Panc1 (cell line): ENCODE results near the gene IDUA. TPM values are rescaled to one million over a fixed set of nuclear protein-coding genes. Genes with fewer than 3 reads are reported as not detected.
"Not testable (repeated sequence)": the region's sequence is repeated elsewhere in the genome, so short reads cannot be mapped to it uniquely, and the experiment has no call there.

ENCODE experiments used
- ATAC-seq: fragments of 200-7000 bp; cut with Tn5 transposase; 2 replicates; pipeline ENCODE4 v1.9.1; 2020; ENCODE audit warnings: mild to moderate bottlenecking, moderate library complexity
- Bru-seq: library from RNA; stranded (reverse); fragments of 400-500 nt; gene quantifications from one replicate; lab custom pipeline; 2021; lab: Mats Ljungman, UMichigan
- BruChase-seq, 2 experiments: library from RNA; stranded (reverse); fragments of 400-500 nt; gene quantifications; one replicate each; lab custom pipeline; 2021; lab: Mats Ljungman, UMichigan
- BruUV-seq: library from RNA; stranded (reverse); fragments of 400-500 nt; replicated peaks from 2 replicates; lab custom pipeline; 2021; lab: Mats Ljungman, UMichigan
- CTCF ChIA-PET: fragments of 300-600 bp; sonication (Branson Sonifier 250); formaldehyde crosslinking; loops from one replicate; lab custom pipeline; 2022; ENCODE audit warnings: antibody characterized with exemption; lab: Charles Lee
- POLR2A ChIA-PET: fragments of 300-600 bp; sonication (Branson Sonifier 250); formaldehyde crosslinking; loops from one replicate; lab custom pipeline; 2022; ENCODE audit warnings: antibody characterized with exemption; lab: Charles Lee
- DNase-seq: peaks from one replicate; pipeline ENCODE4 v3.0.0-alpha.2; 2010; ENCODE audit warnings: low read depth, low spot score
- H3K27ac ChIP-seq: 2 replicates; pipeline ENCODE4 v1.5.1; 2011; ENCODE audit warnings: mild to moderate bottlenecking, low read length, inconsistent platforms
- H3K27me3 ChIP-seq: fragments of 200-500 bp; sonication (Bioruptor generic); 2 replicates; pipeline ENCODE4 v1.6.0; 2014; ENCODE audit warnings: low read length, inconsistent platforms; ENCODE audit not compliant: control insufficient read depth, insufficient read depth
- H3K36me3 ChIP-seq: fragments of 200-500 bp; sonication (Bioruptor generic); 2 replicates; pipeline ENCODE4 v1.5.1; 2014; ENCODE audit warnings: inconsistent platforms, mild to moderate bottlenecking, low read length, moderate library complexity; ENCODE audit not compliant: control insufficient read depth, insufficient read depth
- H3K4me1 ChIP-seq: 2 replicates; pipeline ENCODE4 v1.5.1; 2011; ENCODE audit warnings: inconsistent platforms, mild to moderate bottlenecking, low read length, moderate library complexity; ENCODE audit not compliant: control insufficient read depth, insufficient read depth
- H3K4me3 ChIP-seq, 2 experiments: 2 replicates each; pipeline ENCODE4 v1.5.1; 2011 to 2012; ENCODE audit warnings: low read depth in 2 of 2, low read length in 2 of 2, mild to moderate bottlenecking in 2 of 2, inconsistent platforms in 1 of 2, moderate library complexity in 1 of 2
- H3K9me3 ChIP-seq: fragments of 200-500 bp; sonication (Bioruptor generic); 2 replicates; pipeline ENCODE4 v1.5.1; 2014; ENCODE audit warnings: low read depth, mild to moderate bottlenecking, inconsistent platforms, low read length, moderate library complexity; ENCODE audit not compliant: control insufficient read depth, insufficient read depth
- POLR2AphosphoS5 ChIP-seq: IDR thresholded peaks from 2 replicates; pipeline ENCODE4 v1.6.1; 2012; ENCODE audit warnings: mild to moderate bottlenecking, low read depth, low read length, moderate library complexity
- SIN3A ChIP-seq: IDR thresholded peaks from 2 replicates; pipeline ENCODE4 v1.6.1; 2012; ENCODE audit warnings: low read depth, mild to moderate bottlenecking, low read length, moderate library complexity, borderline replicate concordance; ENCODE audit not compliant: insufficient read depth
- TCF7L2 ChIP-seq: IDR thresholded peaks from 2 replicates; pipeline ENCODE4 v1.6.1; 2011; ENCODE audit warnings: mild to moderate bottlenecking, low read depth, low read length, inconsistent platforms
- in situ Hi-C: cut with HindIII; loops from 2 replicates; pipeline ENCODE4 v1.10.0; 2016; ENCODE audit warnings: low sequenced_read_pairs, low pct_unique_long_range_greater_than_20kb
- intact Hi-C: fragments of 100-400 bp; cut with micrococcal nuclease; formaldehyde crosslinking; loops from one replicate; pipeline ENCODE4 v1.10.0; 2022; ENCODE audit not compliant: unreplicated experiment
- long read RNA-seq: library from polyadenylated mRNA; unstranded; transcript quantifications from one replicate; pipeline ENCODE4 v2.0.0, GENCODE V29; 2021; ENCODE audit not compliant: unreplicated experiment
- polyA plus RNA-seq: library from polyadenylated mRNA; unstranded; fragments of >200 nt; gene quantifications from one replicate; pipeline ENCODE4 v1.2.1, GENCODE V29; 2012; ENCODE audit warnings: missing spikeins; ENCODE audit not compliant: insufficient read length
- total RNA-seq: library from RNA; stranded (reverse); gene quantifications from one replicate; pipeline ENCODE4 v1.2.1, GENCODE V29; 2021; ENCODE audit not compliant: unreplicated experiment
- TF ChIP-seq, protein P1 (sequence below): fragments of 450-650 bp; IDR thresholded peaks from 2 replicates; pipeline ENCODE4 v1.5.1; 2017; ENCODE audit warnings: mild to moderate bottlenecking
- TF ChIP-seq, protein P2 (sequence below), 2 experiments: IDR thresholded peaks; 2 replicates each; pipeline ENCODE4 v1.6.1; 2011 to 2012; ENCODE audit warnings: low read depth in 2 of 2, control low read depth in 1 of 2, low read length in 1 of 2, mild to moderate bottlenecking in 1 of 2, moderate library complexity in 1 of 2; ENCODE audit not compliant: insufficient read depth in 1 of 2

IDUA gene
- total RNA-seq (30.6 TPM), Bru-seq, nascent RNA (percentile 43 among the genes with signal in this experiment), BruChase-seq, experiment 1, labeled RNA remaining after a 2-hour chase (percentile 47 among the genes with signal in this experiment), BruChase-seq, experiment 2, labeled RNA remaining after a 6-hour chase (percentile 57 among the genes with signal in this experiment)
- polyA plus RNA-seq: 28.5 TPM
- long read RNA-seq, transcript IDUA-201 (14 exons, 2,163 nt): major isoform, 6 of 50 reads
- long read RNA-seq, partial matches to known transcripts: 23 of 50 reads
- long read RNA-seq, other reads (novel, unspliced or antisense): 21 of 50 reads

DNA sequence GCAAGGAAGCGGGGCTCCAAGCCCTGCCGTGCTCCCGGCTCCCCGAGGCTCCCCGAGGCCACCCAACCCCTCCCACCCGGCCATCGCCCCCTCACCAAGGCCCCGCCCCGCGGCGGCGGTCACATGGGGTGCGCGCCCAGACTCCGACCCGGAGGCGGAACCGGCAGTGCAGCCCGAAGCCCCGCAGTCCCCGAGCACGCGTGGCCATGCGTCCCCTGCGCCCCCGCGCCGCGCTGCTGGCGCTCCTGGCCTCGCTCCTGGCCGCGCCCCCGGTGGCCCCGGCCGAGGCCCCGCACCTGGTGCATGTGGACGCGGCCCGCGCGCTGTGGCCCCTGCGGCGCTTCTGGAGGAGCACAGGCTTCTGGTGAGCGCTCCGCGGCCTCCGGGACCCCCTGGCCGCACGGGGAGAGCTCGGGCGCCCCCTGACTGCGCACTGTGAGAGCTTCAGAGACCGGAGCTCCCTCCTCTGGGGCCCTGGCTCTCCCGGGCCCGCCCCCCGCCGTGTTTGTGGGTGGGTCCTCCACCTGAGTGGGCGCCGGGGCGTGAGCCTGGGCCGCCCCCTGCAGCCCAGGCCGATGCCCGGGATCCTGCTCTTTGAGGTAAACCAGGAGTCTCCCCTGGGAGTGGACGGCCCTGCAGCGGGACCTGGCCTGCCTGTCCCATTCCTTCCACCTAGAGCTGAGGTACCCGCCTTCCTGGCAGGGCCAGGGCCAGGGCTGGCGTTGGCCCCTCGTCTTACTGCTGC is at the start of gene IDUA:
Gene IDUA (plus strand): TSS at position 166 of the 745 bp plus-strand sequence. CDS start 41 bp downstream, at position 207.
- Histone ChIP-seq H3K9me3 (no peaks in the 10 kb centered on the region), H3K4me3 (peak within 1 kb of the TSS; percentile 61 to 67), H3K27me3 (no peaks in the 10 kb centered on the region), H3K36me3 (no peaks in the 10 kb centered on the region), H3K4me1 (peaks cover 5% of the 10 kb centered on the region), H3K27ac (peak within 1 kb of the TSS; percentile 72)
- BruUV-seq: no TSS peak
- ATAC-seq (peak; percentile 83), DNase-seq (no peak)
- in situ Hi-C loops (no loop called here), intact Hi-C loops (no loop called here)
- POLR2A ChIA-PET: interaction anchor here (0.5 to 1.2 kb wide), 2 partner anchors 24 to 57 kb away, joined by 5 to 10 read pairs; partner anchors contain the start of gene FGFRL1
- no peak for TF ChIP-seq POLR2AphosphoS5
- TF ChIP-seq, protein P1, sequence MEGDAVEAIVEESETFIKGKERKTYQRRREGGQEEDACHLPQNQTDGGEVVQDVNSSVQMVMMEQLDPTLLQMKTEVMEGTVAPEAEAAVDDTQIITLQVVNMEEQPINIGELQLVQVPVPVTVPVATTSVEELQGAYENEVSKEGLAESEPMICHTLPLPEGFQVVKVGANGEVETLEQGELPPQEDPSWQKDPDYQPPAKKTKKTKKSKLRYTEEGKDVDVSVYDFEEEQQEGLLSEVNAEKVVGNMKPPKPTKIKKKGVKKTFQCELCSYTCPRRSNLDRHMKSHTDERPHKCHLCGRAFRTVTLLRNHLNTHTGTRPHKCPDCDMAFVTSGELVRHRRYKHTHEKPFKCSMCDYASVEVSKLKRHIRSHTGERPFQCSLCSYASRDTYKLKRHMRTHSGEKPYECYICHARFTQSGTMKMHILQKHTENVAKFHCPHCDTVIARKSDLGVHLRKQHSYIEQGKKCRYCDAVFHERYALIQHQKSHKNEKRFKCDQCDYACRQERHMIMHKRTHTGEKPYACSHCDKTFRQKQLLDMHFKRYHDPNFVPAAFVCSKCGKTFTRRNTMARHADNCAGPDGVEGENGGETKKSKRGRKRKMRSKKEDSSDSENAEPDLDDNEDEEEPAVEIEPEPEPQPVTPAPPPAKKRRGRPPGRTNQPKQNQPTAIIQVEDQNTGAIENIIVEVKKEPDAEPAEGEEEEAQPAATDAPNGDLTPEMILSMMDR: peak; percentile 82
- TF ChIP-seq TCF7L2: no peak
- CTCF ChIA-PET: interaction anchor here (0.6 to 0.7 kb wide), 2 partner anchors 51 to 217 kb away, joined by 3 read pairs; no protein-coding TSS in a partner anchor

- H3K4me1 ChIP-seq, CTCF ChIA-PET, H3K27ac ChIP-seq, BruUV-seq, ATAC-seq, intact Hi-C loops, H3K4me3 ChIP-seq, H3K9me3 ChIP-seq, H3K27me3 ChIP-seq, DNase-seq, in situ Hi-C loops, H3K36me3 ChIP-seq, POLR2A ChIA-PET: not testable (repeated sequence)
Observed at GRCh38 chr4:939508-939907, 47.3 kb upstream of the IDUA start.

- H3K4me1 ChIP-seq: no peaks in the 10 kb centered on the region
- ATAC-seq (no peak), DNase-seq (no peak)
- H3K27ac ChIP-seq: no peak overlapping the region
- CTCF ChIA-PET: no interaction called here
- no TSS peak for BruUV-seq
- POLR2A ChIA-PET: interaction anchor here (0.6 kb wide), 1 partner anchor 12 kb away, joined by 5 read pairs; no protein-coding TSS in a partner anchor
- no peak for TF ChIP-seq SIN3A
- TF ChIP-seq, protein P2, sequence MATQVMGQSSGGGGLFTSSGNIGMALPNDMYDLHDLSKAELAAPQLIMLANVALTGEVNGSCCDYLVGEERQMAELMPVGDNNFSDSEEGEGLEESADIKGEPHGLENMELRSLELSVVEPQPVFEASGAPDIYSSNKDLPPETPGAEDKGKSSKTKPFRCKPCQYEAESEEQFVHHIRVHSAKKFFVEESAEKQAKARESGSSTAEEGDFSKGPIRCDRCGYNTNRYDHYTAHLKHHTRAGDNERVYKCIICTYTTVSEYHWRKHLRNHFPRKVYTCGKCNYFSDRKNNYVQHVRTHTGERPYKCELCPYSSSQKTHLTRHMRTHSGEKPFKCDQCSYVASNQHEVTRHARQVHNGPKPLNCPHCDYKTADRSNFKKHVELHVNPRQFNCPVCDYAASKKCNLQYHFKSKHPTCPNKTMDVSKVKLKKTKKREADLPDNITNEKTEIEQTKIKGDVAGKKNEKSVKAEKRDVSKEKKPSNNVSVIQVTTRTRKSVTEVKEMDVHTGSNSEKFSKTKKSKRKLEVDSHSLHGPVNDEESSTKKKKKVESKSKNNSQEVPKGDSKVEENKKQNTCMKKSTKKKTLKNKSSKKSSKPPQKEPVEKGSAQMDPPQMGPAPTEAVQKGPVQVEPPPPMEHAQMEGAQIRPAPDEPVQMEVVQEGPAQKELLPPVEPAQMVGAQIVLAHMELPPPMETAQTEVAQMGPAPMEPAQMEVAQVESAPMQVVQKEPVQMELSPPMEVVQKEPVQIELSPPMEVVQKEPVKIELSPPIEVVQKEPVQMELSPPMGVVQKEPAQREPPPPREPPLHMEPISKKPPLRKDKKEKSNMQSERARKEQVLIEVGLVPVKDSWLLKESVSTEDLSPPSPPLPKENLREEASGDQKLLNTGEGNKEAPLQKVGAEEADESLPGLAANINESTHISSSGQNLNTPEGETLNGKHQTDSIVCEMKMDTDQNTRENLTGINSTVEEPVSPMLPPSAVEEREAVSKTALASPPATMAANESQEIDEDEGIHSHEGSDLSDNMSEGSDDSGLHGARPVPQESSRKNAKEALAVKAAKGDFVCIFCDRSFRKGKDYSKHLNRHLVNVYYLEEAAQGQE (IDR thresholded peaks at IDR 0.05; ENCODE audit: insufficient read depth in 1 of 2, low read depth in 2 of 2, low read length in 1 of 2): no peak
- no peak for TF ChIP-seq TCF7L2
- TF ChIP-seq POLR2AphosphoS5: no peak
- TF ChIP-seq, protein P1: no peak
- H3K4me3 ChIP-seq: no peak overlapping the region
- in situ Hi-C loops (no loop called here), intact Hi-C loops (no loop called here)
- H3K36me3 ChIP-seq: no peaks in the 10 kb centered on the region
- H3K27me3 ChIP-seq: no peaks in the 10 kb centered on the region
- H3K9me3 ChIP-seq: no peaks in the 10 kb centered on the region
Observed at GRCh38 chr4:945274-946102, 41.4 kb upstream of the IDUA start.
